Adipocyte (in vitro differentiated cells): ENCODE measurements around the gene JDP2.
A peak's percentile ranks its signal among the peaks of the same experiment; 100 is the strongest.

ENCODE experiments used
- DNase-seq: peaks from one replicate; pipeline ENCODE4 v3.0.0-alpha.2; 2015; ENCODE audit warnings: low read depth
- H3K27me3 ChIP-seq: replicated peaks from 2 replicates; pipeline ENCODE4 v1.7.0; 2013; ENCODE audit warnings: mild to moderate bottlenecking, low read length, moderate library complexity; ENCODE audit not compliant: control insufficient read depth, insufficient read depth
- H3K36me3 ChIP-seq: 2 replicates; pipeline ENCODE4 v1.7.0; 2013; ENCODE audit warnings: low read length, mild to moderate bottlenecking, moderate library complexity; ENCODE audit not compliant: control insufficient read depth, insufficient read depth, severe bottlenecking
- H3K4me1 ChIP-seq: 2 replicates; pipeline ENCODE4 v1.7.0; 2013; ENCODE audit warnings: mild to moderate bottlenecking, low read length, moderate library complexity; ENCODE audit not compliant: control insufficient read depth, insufficient read depth
- H3K4me3 ChIP-seq: 2 replicates; pipeline ENCODE4 v1.7.0; 2013; ENCODE audit warnings: mild to moderate bottlenecking, low read length, moderate library complexity
- H3K9ac ChIP-seq: 2 replicates; pipeline ENCODE4 v1.7.0; 2013; ENCODE audit warnings: mild to moderate bottlenecking, low read length, moderate library complexity
- H3K9me3 ChIP-seq: 2 replicates; pipeline ENCODE4 v1.7.0; 2013; ENCODE audit warnings: mild to moderate bottlenecking, low read length, moderate library complexity; ENCODE audit not compliant: control insufficient read depth

Gene JDP2

DNA sequence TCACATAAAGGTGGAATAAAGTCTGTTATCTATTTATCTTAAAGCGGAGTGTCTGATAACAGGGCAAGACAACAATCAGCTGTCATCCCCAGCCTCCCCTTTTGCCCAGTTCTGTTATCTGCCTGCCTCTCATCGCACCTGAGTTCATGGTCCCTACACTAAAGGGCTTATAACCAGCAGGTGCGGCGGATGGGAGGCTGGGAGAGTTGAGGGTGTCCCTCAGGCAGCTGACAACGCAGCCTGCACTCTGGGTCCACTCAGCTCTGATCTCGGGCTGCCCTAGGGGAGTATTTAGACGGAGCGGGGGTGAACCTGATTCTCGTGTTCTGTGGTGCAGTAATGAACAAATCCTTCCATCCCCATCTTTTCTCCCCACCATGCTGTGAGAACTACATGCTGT lies 34.0 kb upstream of the JDP2 start:
- H3K9me3 ChIP-seq = peaks cover 8% of the 10 kb centered on the region
- peaks cover 6% of the 10 kb centered on the region for H3K27me3 ChIP-seq
- DNase-seq = no peak
- no peak overlapping the region for H3K9ac ChIP-seq
- H3K4me1 ChIP-seq = no peaks in the 10 kb centered on the region
- no peaks in the 10 kb centered on the region for H3K36me3 ChIP-seq
- H3K4me3 ChIP-seq = no peak overlapping the region

GRCh38 chr14:75395862-75396261 lies 32.0 kb upstream of the JDP2 start:
- H3K9ac ChIP-seq = no peak overlapping the region
- no peak for DNase-seq
- no peak overlapping the region for H3K4me3 ChIP-seq
- no peaks in the 10 kb centered on the region for H3K36me3 ChIP-seq
- H3K9me3 ChIP-seq = peaks cover 8% of the 10 kb centered on the region
- H3K27me3 ChIP-seq = peaks cover 6% of the 10 kb centered on the region
- peaks cover 15% of the 10 kb centered on the region for H3K4me1 ChIP-seq

DNA sequence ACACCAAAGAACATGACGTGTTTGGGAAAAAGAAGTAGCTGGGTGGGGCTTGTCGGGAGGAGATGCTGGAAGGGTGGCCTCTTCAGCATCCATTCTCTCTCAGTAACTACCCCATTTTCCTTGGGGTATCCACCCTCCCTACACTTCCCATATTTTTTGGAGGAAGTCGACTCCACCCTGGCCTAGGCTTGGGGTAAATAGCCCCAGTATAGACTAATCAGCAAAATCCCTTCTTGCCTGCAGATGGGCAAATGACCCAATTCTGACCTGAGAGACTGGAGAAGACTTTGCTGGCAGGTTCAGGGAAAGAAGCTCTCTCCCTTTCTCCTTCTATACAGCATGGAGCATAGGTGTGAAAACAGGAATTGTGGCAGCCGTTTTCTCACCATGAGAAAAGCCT lies 28.5 kb upstream of the JDP2 start:
- H3K27me3 ChIP-seq = peaks cover 6% of the 10 kb centered on the region
- H3K4me3 ChIP-seq = no peak overlapping the region
- H3K9me3 ChIP-seq = peaks cover 8% of the 10 kb centered on the region
- no peak overlapping the region for H3K9ac ChIP-seq
- no peak for DNase-seq
- H3K4me1 ChIP-seq = peaks cover 24% of the 10 kb centered on the region
- no peaks in the 10 kb centered on the region for H3K36me3 ChIP-seq

DNA sequence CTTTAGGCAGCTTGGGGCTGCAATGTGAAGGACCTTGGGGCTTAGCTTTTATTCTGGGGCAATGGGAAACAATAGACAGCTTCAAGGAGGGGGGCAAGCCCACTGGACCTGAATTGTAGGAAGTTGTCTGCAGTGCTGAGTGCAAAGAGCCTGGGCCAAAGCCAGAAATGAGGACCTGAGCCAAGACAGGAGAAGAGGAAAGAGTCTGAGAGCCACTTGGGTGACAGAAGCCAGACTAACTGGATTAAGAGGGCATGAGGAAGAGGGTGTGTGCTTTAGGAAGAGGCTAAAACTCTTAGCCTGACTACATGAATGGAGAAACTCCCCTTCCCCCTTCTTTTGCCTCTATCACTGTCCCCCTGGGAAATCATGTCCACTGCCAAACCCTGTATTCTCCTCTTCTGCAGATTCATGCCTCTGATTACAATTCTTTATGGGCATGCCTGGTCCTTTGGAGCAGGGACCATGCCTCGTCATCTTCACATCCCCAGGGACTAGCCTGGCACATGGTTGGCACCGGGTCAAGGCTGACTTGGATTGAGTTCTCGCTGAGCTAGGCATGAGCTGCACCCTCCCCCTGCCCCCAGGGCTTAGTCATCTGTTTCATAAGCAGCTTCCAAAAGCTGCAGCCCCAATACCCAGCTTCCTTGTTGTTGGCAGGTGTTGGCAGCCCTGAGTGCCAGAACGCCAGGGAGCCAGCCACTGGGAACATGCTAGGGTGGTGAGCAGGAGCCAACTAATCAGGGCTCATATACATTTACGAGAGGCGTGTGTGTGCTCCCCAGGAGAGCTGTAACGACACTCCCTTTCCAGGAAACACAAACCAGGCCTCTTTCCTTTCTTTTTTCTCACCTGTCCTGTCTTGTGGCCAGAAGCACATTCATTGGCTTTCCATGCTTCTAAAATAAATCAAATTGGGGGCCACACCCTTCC lies 27.7 kb upstream of the JDP2 start:
- Histone ChIP-seq H3K9ac (peak overlapping the region; percentile 8), H3K36me3 (no peaks in the 10 kb centered on the region), H3K27me3 (peaks cover under 1% of the 10 kb centered on the region), H3K9me3 (peaks cover 8% of the 10 kb centered on the region), H3K4me3 (peak overlapping the region; percentile 0), H3K4me1 (peaks cover 24% of the 10 kb centered on the region)
- DNase-seq = peak; percentile 23

DNA sequence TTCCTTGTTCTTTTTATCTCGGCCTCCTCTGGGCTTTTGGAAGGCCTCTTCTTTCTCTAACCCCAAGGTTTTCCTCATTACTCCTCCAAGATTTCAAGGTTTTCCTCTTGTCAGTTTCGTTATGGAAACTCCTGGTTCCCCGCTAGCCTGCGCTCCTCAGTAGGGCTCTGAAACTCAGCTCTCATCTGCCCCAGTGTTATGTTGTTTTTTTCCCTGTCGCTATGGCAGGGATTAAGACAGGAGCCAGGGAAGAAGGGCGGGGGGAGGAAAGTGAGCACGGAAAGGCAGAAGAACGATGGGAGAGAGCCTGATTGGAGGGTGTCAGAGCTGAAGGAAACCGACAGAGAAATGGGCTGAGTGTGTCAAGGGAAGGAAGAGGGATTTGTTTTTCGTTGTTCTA lies 26.5 kb upstream of the JDP2 start:
- Histone ChIP-seq H3K27me3 (no peaks in the 10 kb centered on the region), H3K9me3 (peaks cover 8% of the 10 kb centered on the region), H3K4me1 (peaks cover 24% of the 10 kb centered on the region), H3K9ac (peak overlapping the region; percentile 38), H3K36me3 (no peaks in the 10 kb centered on the region), H3K4me3 (peak overlapping the region; percentile 1)
- peak; percentile 46 for DNase-seq

- H3K27me3 ChIP-seq = no peaks in the 10 kb centered on the region
- H3K9ac ChIP-seq = no peak overlapping the region
- peaks cover 8% of the 10 kb centered on the region for H3K9me3 ChIP-seq
- no peak overlapping the region for H3K4me3 ChIP-seq
- no peaks in the 10 kb centered on the region for H3K36me3 ChIP-seq
- H3K4me1 ChIP-seq = peaks cover 24% of the 10 kb centered on the region
- no peak for DNase-seq
These were observed 24.9 kb upstream of the JDP2 start for GRCh38 chr14:75402867-75403413.

DNA sequence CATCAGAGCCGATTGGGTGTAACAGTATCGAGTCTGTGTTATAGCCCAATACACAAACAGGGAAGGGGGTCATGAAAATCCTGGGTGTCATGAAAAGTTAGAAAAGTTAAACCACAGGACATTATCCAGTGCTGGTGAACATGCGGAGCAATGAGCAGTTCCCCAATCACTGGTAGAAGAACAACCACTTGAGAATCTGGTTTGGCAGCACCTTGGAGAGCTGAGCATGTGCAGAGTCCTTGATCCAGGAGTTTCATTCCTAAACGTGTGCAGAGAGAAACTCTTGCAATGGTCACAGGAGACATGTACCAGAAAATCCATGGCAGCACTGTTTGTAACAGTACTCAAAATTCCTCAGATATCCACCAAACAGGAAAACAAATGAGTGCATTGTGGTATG lies 23.0 kb upstream of the JDP2 start:
- Histone ChIP-seq H3K4me1 (peaks cover 19% of the 10 kb centered on the region), H3K36me3 (no peaks in the 10 kb centered on the region), H3K27me3 (no peaks in the 10 kb centered on the region), H3K9me3 (no peaks in the 10 kb centered on the region), H3K4me3 (no peak overlapping the region), H3K9ac (no peak overlapping the region)
- DNase-seq = no peak

- Histone ChIP-seq H3K9me3 (no peaks in the 10 kb centered on the region), H3K4me1 (peaks cover 7% of the 10 kb centered on the region), H3K36me3 (no peaks in the 10 kb centered on the region), H3K9ac (no peak overlapping the region), H3K4me3 (no peak overlapping the region), H3K27me3 (no peaks in the 10 kb centered on the region)
- no peak for DNase-seq
These were observed 21.7 kb upstream of the JDP2 start for GRCh38 chr14:75406102-75406501.

DNA sequence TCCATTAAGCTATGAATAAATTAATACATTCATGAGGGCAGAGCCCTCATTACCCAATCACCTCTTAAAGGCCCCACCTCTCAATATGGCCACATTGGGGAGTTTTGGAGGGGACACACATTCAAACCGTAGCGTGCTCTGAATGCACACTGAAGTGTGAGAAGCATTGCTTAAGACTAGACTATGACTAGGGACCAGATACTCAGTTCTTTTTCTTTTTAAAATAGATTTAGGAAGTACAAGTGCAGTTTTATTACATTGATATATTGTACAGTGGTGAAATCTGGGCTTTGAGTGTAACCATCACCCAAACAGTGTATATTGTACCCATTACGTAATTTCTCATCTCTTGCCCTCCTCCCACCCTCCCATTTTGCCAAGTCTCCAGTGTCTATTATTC lies 21.0 kb upstream of the JDP2 start:
- Histone ChIP-seq H3K9ac (no peak overlapping the region), H3K9me3 (no peaks in the 10 kb centered on the region), H3K36me3 (no peaks in the 10 kb centered on the region), H3K4me1 (no peaks in the 10 kb centered on the region), H3K27me3 (no peaks in the 10 kb centered on the region), H3K4me3 (no peak overlapping the region)
- DNase-seq = no peak

GRCh38 chr14:75409316-75410205 lies 18.3 kb upstream of the JDP2 start:
- Histone ChIP-seq H3K4me3 (no peak overlapping the region), H3K9ac (no peak overlapping the region), H3K27me3 (no peaks in the 10 kb centered on the region), H3K9me3 (peaks cover 5% of the 10 kb centered on the region), H3K4me1 (no peaks in the 10 kb centered on the region), H3K36me3 (no peaks in the 10 kb centered on the region)
- DNase-seq = no peak

GRCh38 chr14:75411214-75411540 lies 16.6 kb upstream of the JDP2 start:
- H3K9ac ChIP-seq = no peak overlapping the region
- no peak for DNase-seq
- no peaks in the 10 kb centered on the region for H3K36me3 ChIP-seq
- H3K4me3 ChIP-seq = no peak overlapping the region
- no peaks in the 10 kb centered on the region for H3K27me3 ChIP-seq
- no peaks in the 10 kb centered on the region for H3K4me1 ChIP-seq
- peaks cover 5% of the 10 kb centered on the region for H3K9me3 ChIP-seq
